GM10847 (cell line): ENCODE results near the gene SPATC1L.

Experiments used
- POLR2A ChIP-seq: IDR thresholded peaks from 2 replicates; pipeline ENCODE4 v1.6.1; 2011; ENCODE audit not compliant: insufficient read length; ENCODE audit errors: extremely low read depth

Gene SPATC1L

DNA sequence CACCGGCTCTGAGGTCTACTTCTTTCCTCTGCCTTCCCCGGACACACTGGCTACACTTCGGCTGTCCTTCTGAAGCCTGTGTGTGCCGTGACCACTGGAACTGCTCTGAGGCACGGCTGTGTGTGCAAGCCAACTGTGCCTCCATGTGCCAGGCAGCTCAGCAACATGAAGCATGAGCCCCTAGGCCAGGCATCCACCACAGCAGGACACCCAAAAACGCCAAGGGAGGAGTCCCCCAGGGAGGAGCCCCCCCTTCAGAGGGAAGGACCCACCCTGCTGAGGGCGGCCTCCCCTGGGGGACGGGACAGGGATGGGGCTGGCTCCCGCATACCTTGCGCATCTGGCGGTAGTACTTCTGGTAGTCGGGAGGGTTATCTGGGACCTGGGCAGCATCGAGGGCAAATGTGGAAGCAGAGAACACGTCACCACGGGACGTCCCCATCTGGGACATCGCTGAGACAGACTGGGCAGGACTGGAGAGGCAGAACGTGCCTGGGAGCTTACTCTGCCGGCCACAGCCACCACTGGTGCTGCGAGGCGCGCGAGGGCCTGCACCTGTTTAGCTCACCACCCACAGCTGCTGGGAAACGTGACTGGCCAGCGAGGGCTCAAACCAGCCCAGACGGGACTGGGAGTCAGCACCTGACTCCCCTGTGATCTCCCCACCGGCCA is 23.8 kb upstream of the SPATC1L start:
- TF ChIP-seq POLR2A, result no peak

GRCh38 chr21:46207006-46207919 is 23.0 kb upstream of the SPATC1L start:
- no peak for TF ChIP-seq POLR2A

- TF ChIP-seq POLR2A, result no peak
Observed at GRCh38 chr21:46206163-46207005, 22.1 kb upstream of the SPATC1L start.

DNA sequence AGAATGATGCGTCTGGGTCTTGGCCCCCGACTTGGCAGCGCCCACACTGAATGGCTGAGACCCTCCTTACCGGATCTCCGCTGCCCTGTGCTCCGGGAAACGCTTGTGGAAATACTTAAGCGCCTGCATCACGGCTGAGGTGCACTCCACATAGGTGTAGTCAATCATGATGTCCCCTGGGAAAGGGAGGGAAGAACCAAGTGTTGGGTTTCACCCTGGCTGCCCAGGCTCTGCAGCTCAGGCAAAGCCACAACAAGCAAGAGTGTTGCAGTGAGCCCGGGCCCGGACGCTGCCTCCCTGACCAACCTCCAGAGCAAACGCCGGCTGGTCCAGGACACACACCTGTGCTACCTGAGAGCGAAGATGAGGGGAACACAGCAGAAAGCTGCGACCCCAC is 21.5 kb upstream of the SPATC1L start:
- no peak for TF ChIP-seq POLR2A

DNA sequence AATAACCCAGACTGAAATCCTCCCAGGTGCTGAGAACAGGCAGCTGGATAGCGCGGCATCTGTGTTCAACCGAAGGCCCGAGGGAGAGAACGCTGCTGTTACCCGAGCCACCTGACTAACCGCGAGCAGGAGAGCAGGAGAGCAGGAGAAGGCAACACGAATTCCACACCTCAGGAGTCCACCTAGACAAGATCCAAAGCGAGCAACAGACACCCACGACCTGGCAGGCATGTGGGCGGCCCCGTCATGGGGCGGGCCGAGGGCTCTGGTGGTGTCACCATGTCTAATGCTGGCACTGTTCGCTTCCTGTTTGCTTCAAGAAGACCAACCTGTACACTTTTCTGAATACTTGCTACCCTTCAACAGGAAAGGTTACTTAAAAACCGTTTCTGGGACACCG is 20.9 kb upstream of the SPATC1L start:
- no peak for TF ChIP-seq POLR2A

DNA sequence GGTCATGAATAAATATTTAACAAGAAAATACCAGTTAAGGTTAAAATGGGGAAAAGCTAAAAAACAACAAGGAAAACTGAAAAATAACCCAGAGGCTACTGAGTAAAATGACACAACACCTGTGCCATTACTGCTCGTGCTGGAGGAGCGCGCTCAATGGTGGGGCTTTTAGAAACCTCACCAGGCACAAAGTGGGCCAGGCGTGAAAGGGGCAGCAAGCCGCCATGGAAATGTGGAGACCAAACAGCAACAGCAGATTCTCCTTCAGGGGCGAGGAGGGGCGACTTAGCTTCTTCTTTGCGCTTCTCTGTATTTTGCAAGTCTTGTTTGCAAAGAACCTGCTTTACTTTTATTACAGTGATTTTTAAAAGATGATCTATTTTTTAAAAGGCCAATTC is 18.9 kb upstream of the SPATC1L start:
- TF ChIP-seq POLR2A, result no peak

DNA sequence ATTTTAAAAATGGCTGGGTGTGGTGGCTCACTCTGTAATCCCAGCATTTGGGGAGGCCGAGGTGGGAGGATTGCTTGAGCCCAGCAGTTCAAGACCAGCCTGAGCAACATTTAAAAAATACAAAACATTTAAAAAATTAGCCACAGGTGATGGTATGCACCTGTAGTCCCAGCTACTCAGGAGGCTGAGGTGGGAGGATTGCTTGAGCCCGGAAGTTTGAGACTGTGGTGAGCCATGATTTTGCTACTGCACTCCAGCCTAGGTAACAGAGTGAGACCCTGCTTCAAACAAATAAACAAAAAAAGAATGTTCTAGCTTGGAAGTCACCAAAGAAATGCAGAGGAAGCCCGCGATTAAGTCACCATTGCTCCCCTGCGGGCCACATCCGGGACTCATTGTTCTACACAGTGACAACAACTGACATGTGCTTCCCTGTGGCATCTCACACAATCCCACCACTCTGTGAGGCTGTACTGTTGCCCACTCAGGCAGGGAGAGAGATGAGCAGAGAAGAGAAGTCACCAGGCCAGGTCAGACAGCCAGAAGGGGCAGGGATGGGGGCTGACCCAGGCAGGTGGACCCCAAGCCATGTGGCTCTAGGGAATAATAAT is 18.4 kb upstream of the SPATC1L start:
- no peak for TF ChIP-seq POLR2A

DNA sequence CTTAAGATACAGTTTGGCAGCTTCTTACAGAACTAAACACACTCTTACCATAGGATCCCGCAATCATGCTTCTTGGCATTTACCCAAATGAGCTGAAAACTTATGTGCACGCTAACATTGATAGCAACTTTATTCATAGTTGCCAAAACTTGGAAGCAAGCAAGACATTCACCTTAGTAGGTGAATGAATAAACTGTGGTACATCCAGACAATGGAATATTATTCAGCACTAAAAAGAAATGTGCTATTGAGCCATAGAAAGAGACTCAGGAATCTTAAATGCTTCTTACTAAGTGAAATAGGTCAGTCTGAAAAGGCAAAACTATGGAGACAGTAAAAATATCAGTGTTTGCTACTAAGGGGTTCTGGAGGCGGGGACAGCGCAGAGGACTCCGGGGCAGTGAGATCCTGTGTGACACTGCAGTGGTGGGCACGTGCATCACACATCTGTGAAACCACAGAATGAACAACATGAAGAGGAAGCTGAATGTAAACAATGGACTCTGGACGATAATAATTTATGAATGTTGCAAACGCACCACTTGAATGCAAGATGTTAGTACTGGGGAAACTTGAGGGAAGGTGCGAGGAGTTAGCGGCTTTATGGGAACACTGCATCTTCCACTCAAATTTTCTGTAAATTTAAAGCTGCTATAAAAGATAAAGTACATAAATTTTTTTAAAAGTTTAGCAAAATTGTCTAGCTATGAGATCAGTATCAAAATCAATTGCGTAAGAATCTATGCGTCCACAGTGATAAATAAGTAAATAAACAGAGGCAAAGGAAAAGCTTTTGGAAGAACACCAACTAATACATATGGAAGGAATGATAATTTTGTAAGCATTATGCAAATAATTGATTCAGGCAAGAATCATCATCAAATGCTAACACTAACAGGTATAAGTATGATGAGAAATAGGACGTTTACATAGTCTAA is 15.4 kb upstream of the SPATC1L start:
- no peak for TF ChIP-seq POLR2A

DNA sequence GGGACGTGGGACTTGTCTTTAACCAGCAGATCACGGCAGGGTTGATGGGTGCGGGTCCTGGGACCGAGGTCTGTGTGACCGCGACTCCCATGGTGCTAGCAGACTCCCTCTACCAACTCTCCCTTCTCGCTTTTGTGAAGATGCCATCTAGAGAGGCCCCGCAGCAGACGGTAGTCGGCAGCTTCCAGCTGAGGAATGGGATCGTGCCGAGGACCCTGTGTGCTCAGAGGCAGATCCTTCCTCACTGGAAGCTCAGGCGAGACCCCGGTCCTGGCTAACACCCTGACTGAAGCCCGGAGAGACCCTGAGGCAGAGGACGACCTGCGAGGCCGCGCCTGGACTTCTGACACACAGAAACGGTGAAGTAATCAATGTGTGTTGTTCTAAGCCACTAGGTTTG is 12.5 kb upstream of the SPATC1L start:
- no peak for TF ChIP-seq POLR2A

- no peak for TF ChIP-seq POLR2A
Observed at GRCh38 chr21:46195595-46196195, 11.4 kb upstream of the SPATC1L start.

GRCh38 chr21:46194374-46195334 is 10.4 kb upstream of the SPATC1L start:
- TF ChIP-seq POLR2A, result no peak

- no peak for TF ChIP-seq POLR2A
Observed at GRCh38 chr21:46193829-46194373, 9.6 kb upstream of the SPATC1L start.
